HUES6 (cell line): ENCODE data around the gene MACROD2.

ENCODE experiments used
- H3K27ac ChIP-seq: 2 replicates; pipeline ENCODE4 v1.7.0; 2013; ENCODE audit warnings: low read depth, mild to moderate bottlenecking, low read length, inconsistent platforms
- H3K27me3 ChIP-seq: 2 replicates; pipeline ENCODE4 v1.6.1; 2013; ENCODE audit warnings: low read length; ENCODE audit not compliant: control insufficient read depth, insufficient read depth
- H3K36me3 ChIP-seq: 2 replicates; pipeline ENCODE4 v1.6.1; 2013; ENCODE audit warnings: low read length; ENCODE audit not compliant: control insufficient read depth, insufficient read depth
- H3K4me1 ChIP-seq: 2 replicates; pipeline ENCODE4 v1.6.1; 2013; ENCODE audit warnings: low read length; ENCODE audit not compliant: control insufficient read depth, insufficient read depth
- H3K4me3 ChIP-seq: 2 replicates; pipeline ENCODE4 v1.5.1; 2013; ENCODE audit warnings: low read depth, low read length
- H3K9ac ChIP-seq: one replicate; pipeline ENCODE4 v1.6.1; 2013; ENCODE audit warnings: mild to moderate bottlenecking, low read length
- H3K9me3 ChIP-seq: 2 replicates; pipeline ENCODE4 v1.6.1; 2013; ENCODE audit warnings: low read depth, low read length; ENCODE audit not compliant: control insufficient read depth, insufficient read depth

MACROD2 gene

GRCh38 chr20:15328084-15328483 lies 1332.8 kb downstream of the MACROD2 start:
- Histone ChIP-seq H3K9ac (no peak overlapping the region), H3K36me3 (no peaks in the 10 kb centered on the region), H3K9me3 (no peaks in the 10 kb centered on the region), H3K27ac (no peak overlapping the region), H3K27me3 (no peaks in the 10 kb centered on the region), H3K4me1 (no peaks in the 10 kb centered on the region), H3K4me3 (no peak overlapping the region)

- H3K27me3 ChIP-seq = no peaks in the 10 kb centered on the region
- no peak overlapping the region for H3K27ac ChIP-seq
- H3K4me1 ChIP-seq = peaks cover 5% of the 10 kb centered on the region; the same call in 1 of the 2 replicates
- H3K4me3 ChIP-seq = no peak overlapping the region
- no peaks in the 10 kb centered on the region for H3K9me3 ChIP-seq
- no peaks in the 10 kb centered on the region for H3K36me3 ChIP-seq
- no peak overlapping the region for H3K9ac ChIP-seq
Measured at GRCh38 chr20:15332711-15333160, 1337.4 kb downstream of the MACROD2 start.

- H3K9ac ChIP-seq = no peak overlapping the region
- peaks cover 5% of the 10 kb centered on the region; the same call in 1 of the 2 replicates for H3K4me1 ChIP-seq
- H3K27me3 ChIP-seq = no peaks in the 10 kb centered on the region
- H3K36me3 ChIP-seq = no peaks in the 10 kb centered on the region
- no peak overlapping the region for H3K4me3 ChIP-seq
- no peak overlapping the region for H3K27ac ChIP-seq
- no peaks in the 10 kb centered on the region for H3K9me3 ChIP-seq
Measured at GRCh38 chr20:15333170-15333569, 1337.9 kb downstream of the MACROD2 start.

- H3K9me3 ChIP-seq = no peaks in the 10 kb centered on the region
- peaks cover 5% of the 10 kb centered on the region; the same call in 1 of the 2 replicates for H3K4me1 ChIP-seq
- H3K27ac ChIP-seq = peak overlapping the region; percentile 37; the same call in 1 of the 2 replicates
- H3K4me3 ChIP-seq = no peak overlapping the region
- no peaks in the 10 kb centered on the region for H3K36me3 ChIP-seq
- no peak overlapping the region for H3K9ac ChIP-seq
- no peaks in the 10 kb centered on the region for H3K27me3 ChIP-seq
Measured at GRCh38 chr20:15336011-15336410, 1340.7 kb downstream of the MACROD2 start.

GRCh38 chr20:15336536-15336935 lies 1341.2 kb downstream of the MACROD2 start:
- Histone ChIP-seq H3K4me1 (peaks cover 5% of the 10 kb centered on the region; the same call in 1 of the 2 replicates), H3K4me3 (no peak overlapping the region), H3K27me3 (no peaks in the 10 kb centered on the region), H3K9ac (no peak overlapping the region), H3K36me3 (no peaks in the 10 kb centered on the region), H3K9me3 (no peaks in the 10 kb centered on the region), H3K27ac (no peak overlapping the region)

GRCh38 chr20:15339264-15339663 lies 1343.9 kb downstream of the MACROD2 start:
- Histone ChIP-seq H3K9ac (no peak overlapping the region), H3K27ac (no peak overlapping the region), H3K4me1 (peaks cover 5% of the 10 kb centered on the region; the same call in 1 of the 2 replicates), H3K9me3 (no peaks in the 10 kb centered on the region), H3K36me3 (no peaks in the 10 kb centered on the region), H3K4me3 (no peak overlapping the region), H3K27me3 (no peaks in the 10 kb centered on the region)

GRCh38 chr20:15342991-15343523 lies 1347.7 kb downstream of the MACROD2 start:
- Histone ChIP-seq H3K36me3 (no peaks in the 10 kb centered on the region), H3K9me3 (peaks cover 3% of the 10 kb centered on the region)

GRCh38 chr20:15345287-15345686 lies 1350.0 kb downstream of the MACROD2 start:
- Histone ChIP-seq H3K9me3 (peaks cover 11% of the 10 kb centered on the region), H3K4me1 (peaks cover 4% of the 10 kb centered on the region; the same call in 1 of the 2 replicates), H3K9ac (no peak overlapping the region), H3K27me3 (no peaks in the 10 kb centered on the region), H3K36me3 (no peaks in the 10 kb centered on the region), H3K4me3 (no peak overlapping the region), H3K27ac (no peak overlapping the region)

More at GRCh38 chr20:15342991-15343523, 1347.7 kb downstream of the MACROD2 start:
- H3K27ac ChIP-seq = no peak overlapping the region
- no peak overlapping the region for H3K4me3 ChIP-seq
- H3K27me3 ChIP-seq = no peaks in the 10 kb centered on the region
- no peak overlapping the region for H3K9ac ChIP-seq
- peaks cover 4% of the 10 kb centered on the region; the same call in 1 of the 2 replicates for H3K4me1 ChIP-seq

- H3K4me3 ChIP-seq = no peak overlapping the region
- H3K9ac ChIP-seq = no peak overlapping the region
- no peak overlapping the region for H3K27ac ChIP-seq
- no peaks in the 10 kb centered on the region for H3K27me3 ChIP-seq
- H3K9me3 ChIP-seq = peaks cover 11% of the 10 kb centered on the region
- H3K36me3 ChIP-seq = no peaks in the 10 kb centered on the region
- peaks cover 4% of the 10 kb centered on the region; the same call in 1 of the 2 replicates for H3K4me1 ChIP-seq
Measured at GRCh38 chr20:15346657-15347280, 1351.5 kb downstream of the MACROD2 start.

GRCh38 chr20:15359056-15359455 lies 1363.7 kb downstream of the MACROD2 start:
- Histone ChIP-seq H3K36me3 (no peaks in the 10 kb centered on the region), H3K9me3 (no peaks in the 10 kb centered on the region), H3K4me3 (no peak overlapping the region), H3K27ac (no peak overlapping the region), H3K27me3 (no peaks in the 10 kb centered on the region), H3K4me1 (peaks cover 6% of the 10 kb centered on the region), H3K9ac (no peak overlapping the region)

GRCh38 chr20:15362849-15363248 lies 1367.5 kb downstream of the MACROD2 start:
- Histone ChIP-seq H3K36me3 (no peaks in the 10 kb centered on the region), H3K27ac (no peak overlapping the region), H3K9ac (no peak overlapping the region), H3K9me3 (no peaks in the 10 kb centered on the region), H3K27me3 (no peaks in the 10 kb centered on the region), H3K4me3 (no peak overlapping the region), H3K4me1 (peaks cover 6% of the 10 kb centered on the region)
